HG02870 (cell line): ENCODE results near the gene TBCK.

Experiments used
- ATAC-seq: cut with Tn5 transposase; IDR thresholded peaks from one replicate; pipeline ENCODE4 v1.9.1; 2021; ENCODE audit warnings: mild to moderate bottlenecking, moderate library complexity; ENCODE audit not compliant: unreplicated experiment

TBCK gene

GRCh38 chr4:105998171-105999063 lies 317.6 kb downstream of the TBCK start:
- ATAC-seq = no peak

- no peak for ATAC-seq
These were observed 319.2 kb downstream of the TBCK start for GRCh38 chr4:105996845-105997244.

DNA sequence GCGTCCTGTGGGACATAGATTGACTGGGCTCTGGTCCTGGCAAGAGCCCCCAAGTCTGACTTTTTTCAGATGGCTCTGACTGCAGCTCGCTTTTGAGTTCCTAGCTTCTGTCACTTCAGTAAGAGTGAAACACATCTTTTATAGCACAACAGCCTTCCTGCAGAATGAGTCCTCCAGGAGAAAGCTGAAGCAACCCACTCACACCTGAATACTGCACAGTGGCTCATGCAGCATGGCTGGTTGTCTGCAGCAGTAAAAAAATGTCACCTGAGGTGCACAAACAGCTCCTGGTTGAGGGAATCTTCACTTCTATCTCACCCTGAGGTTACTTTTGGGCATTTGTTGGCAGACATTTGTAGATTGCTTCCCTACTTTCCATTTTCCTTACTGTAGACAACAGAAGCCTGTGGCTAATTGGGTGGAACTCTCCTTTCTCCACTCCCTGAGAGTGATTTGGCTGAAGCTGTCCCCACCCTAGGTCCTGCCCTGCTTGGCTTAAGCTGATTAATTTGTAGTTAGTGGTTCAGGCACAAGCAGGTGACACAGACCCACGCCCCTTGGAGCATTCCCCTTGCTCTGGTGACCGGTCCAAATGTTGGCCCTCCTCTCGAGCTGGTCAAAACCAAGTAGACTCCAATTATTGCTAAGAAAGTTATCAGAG lies 321.0 kb downstream of the TBCK start:
- ATAC-seq = no peak

GRCh38 chr4:105994061-105994460 lies 321.9 kb downstream of the TBCK start:
- ATAC-seq = no peak

- ATAC-seq = no peak
These were observed 323.2 kb downstream of the TBCK start for GRCh38 chr4:105992641-105993305.

DNA sequence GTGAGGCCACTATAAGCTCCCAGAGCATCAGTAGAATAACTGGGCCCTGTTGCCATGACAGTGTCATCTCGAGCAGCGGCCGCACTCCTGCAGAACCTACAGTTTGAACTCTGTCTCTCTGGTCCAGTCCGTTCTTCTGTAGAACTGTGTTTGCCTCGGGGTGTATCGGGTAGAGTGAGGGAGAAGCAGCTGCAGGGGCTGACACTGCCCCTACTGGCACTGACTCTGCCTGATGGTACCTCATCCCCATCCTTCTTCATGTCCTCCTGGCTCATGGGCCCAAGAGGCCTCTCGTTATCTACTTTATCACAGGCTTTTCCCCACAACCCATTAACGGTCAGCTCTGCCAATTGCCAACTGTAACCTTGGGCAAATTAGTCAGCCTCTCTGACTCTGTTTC lies 324.3 kb downstream of the TBCK start:
- ATAC-seq = no peak
